Measurements from ENCODE around the gene KLKB1. TPM values are rescaled to one million over a fixed set of nuclear protein-coding genes. Genes with fewer than 3 reads are reported as not detected.
"Not testable (repeated sequence)": the region's sequence is repeated elsewhere in the genome, so short reads cannot be mapped to it uniquely, and the experiment has no call there.

The KLKB1 gene
- total RNA-seq, 2 experiments from 2014 or later = not detected

DNA sequence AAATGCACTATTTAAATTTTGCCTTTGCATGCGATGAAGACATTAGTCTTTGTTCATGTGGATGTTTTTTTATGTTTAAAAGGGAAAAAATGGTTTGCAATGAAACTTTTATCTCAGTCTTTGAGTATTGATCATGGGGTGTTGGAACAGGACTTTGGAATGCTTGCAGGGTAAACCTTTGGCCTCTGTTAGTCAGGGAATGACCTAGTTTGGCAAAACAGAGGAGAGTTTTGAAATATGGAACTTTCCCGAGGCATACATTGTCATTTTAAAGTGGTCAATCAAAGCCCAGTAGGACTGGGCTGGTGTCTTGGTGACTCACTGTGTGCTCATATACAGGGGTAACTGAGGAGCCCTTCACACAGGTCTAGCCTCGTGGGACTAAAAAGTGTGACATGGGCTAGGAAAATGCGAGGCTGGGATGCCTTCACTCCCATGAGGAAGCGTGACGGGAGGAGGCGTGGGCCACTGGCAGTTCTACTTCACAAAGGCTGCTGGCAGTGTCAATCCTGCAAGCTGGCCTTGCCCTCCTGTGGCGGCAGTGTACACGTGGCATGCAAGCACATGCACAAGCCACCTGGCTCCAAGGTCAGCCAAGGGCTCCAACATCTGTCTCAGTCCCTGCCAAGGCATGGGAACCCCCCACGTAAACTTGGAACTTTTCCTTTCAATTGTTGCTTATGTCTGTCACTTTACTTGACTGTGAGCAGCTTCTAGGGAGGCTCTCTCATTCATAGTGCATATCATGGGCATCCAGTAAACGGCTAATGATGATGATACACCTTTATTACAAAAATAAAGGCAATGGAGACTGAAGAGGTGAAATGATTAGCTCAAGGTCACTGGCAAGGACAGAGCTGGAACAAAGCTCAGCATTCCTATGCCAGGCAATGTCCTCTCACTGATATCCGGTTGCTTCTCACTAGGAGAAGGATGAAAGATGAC is 33.5 kb downstream of the KLKB1 start:
- ATAC-seq = no peak
- ChIA-PET POLR2A (no interaction called here), CTCF (no interaction called here)
- H3K27me3 Mint-ChIP-seq = peaks cover 6% of the 10 kb centered on the region
- no peaks in the 10 kb centered on the region for H3K36me3 Mint-ChIP-seq (ENCODE audit: low read depth)
- no peaks in the 10 kb centered on the region for H3K9me3 Mint-ChIP-seq
- DNase-seq = no peak
- TF ChIP-seq, protein P1, sequence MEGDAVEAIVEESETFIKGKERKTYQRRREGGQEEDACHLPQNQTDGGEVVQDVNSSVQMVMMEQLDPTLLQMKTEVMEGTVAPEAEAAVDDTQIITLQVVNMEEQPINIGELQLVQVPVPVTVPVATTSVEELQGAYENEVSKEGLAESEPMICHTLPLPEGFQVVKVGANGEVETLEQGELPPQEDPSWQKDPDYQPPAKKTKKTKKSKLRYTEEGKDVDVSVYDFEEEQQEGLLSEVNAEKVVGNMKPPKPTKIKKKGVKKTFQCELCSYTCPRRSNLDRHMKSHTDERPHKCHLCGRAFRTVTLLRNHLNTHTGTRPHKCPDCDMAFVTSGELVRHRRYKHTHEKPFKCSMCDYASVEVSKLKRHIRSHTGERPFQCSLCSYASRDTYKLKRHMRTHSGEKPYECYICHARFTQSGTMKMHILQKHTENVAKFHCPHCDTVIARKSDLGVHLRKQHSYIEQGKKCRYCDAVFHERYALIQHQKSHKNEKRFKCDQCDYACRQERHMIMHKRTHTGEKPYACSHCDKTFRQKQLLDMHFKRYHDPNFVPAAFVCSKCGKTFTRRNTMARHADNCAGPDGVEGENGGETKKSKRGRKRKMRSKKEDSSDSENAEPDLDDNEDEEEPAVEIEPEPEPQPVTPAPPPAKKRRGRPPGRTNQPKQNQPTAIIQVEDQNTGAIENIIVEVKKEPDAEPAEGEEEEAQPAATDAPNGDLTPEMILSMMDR (IDR thresholded peaks at IDR 0.05) = no peak
- H3K4me1 Mint-ChIP-seq (ENCODE audit: low read depth) = no peaks in the 10 kb centered on the region
- no peak overlapping the region for H3K27ac Mint-ChIP-seq
- intact Hi-C loops (cut with micrococcal nuclease) = no loop called here
- no peak overlapping the region for H3K4me3 Mint-ChIP-seq

DNA sequence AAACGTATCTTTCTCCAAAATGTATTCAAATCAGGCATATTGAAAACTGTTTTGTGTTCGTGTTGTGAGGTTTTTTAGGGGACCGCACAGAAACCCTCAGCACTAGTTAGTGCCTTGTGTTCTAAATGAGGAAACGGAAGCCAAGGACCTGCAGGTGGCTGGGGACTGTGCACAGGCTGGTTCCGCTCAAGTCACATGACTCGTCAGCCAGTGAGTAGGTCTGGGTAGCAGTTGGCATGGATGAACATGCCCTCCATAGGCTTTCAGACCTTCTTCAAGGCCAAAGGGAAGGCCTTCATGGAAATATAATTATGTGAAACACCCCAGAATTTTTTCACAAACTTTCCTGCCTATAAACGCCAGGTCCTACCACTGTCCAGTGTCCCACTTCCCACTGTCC is 37.4 kb downstream of the KLKB1 start:
- Mint-ChIP-seq H3K4me3 (no peak overlapping the region), H3K36me3 (ENCODE audit: low read depth) (no peaks in the 10 kb centered on the region), H3K27ac (no peak overlapping the region), H3K4me1 (ENCODE audit: low read depth) (no peaks in the 10 kb centered on the region), H3K27me3 (peaks cover 19% of the 10 kb centered on the region), H3K9me3 (no peaks in the 10 kb centered on the region)
- DNase-seq (no peak), ATAC-seq (no peak)
- TF ChIP-seq, protein P1 (IDR thresholded peaks at IDR 0.05) = no peak
- intact Hi-C loops (cut with micrococcal nuclease) = no loop called here
- ChIA-PET POLR2A (no interaction called here), CTCF (no interaction called here)

DNA sequence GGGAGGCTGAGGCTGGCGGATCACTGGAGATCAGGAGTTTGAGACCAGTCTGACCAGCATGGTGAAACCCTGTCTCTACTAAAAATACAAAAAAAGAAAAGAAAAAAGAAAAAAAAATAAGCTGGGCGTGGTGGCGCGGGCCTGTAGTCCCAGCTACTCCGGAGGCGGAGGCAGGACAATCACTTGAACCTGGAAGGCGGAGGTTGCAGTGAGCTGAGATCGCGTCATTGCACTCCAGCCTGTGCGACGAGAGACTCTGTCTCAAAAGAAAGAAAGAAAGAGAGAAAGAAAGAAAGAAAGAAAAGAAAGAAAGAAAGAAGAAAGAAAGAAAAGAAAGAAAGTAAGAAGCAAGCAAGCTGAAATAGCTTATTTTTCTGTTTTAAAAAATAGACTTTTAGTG is 37.9 kb downstream of the KLKB1 start:
- POLR2A ChIA-PET; intact Hi-C loops (cut with micrococcal nuclease); H3K27ac Mint-ChIP-seq; CTCF ChIA-PET; H3K36me3 Mint-ChIP-seq (ENCODE audit: low read depth); H3K4me1 Mint-ChIP-seq (ENCODE audit: low read depth); H3K9me3 Mint-ChIP-seq; ATAC-seq; DNase-seq; H3K4me3 Mint-ChIP-seq: not testable (repeated sequence)
- peaks cover 19% of the 10 kb centered on the region for H3K27me3 Mint-ChIP-seq

DNA sequence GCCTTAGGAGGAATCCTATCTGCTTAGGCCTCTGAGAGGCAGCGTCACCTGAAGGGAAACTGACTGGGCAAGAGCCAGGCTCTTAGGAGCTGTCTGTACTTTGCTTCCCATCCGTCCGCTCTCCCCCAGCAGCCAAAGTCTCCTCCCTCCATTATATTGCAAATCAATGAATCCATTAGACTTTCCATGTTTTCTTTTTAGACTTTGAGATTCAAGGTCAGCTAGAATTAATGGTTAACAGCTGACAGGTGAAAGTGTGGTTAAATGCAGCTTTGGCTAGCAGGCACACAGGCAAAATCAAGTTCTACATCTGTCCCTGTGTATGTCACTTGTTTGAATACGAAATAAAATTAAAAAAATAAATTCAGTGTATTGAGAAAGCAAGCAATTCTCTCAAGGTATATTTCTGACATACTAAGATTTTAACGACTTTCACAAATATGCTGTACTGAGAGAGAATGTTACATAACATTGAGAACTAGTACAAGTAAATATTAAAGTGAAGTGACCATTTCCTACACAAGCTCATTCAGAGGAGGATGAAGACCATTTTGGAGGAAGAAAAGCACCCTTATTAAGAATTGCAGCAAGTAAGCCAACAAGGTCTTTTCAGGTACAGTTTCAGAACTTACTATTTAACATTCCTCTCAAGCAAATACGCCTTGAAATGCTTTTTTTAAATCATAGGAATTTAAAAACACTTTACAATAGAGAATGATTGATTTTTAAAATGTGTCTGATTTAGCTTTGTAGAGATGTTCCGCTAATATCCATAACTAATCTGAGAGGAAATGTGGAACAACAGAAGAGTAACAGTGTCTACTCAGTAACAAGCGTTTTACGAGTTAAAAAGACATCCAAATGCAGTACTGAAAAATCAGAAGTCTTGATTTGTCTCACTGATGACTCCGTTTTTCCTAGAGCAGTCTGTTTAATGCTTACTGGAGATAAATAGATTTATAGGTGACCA is 38.7 kb downstream of the KLKB1 start, which contains the start of gene F11:
Gene F11, plus strand, starts transcription at position 507 of the 970 bp plus-strand sequence. CDS start 948 bp downstream, outside the sequence.
- POLR2A ChIA-PET = no interaction called here
- intact Hi-C loops (cut with micrococcal nuclease) = no loop called here
- DNase-seq = no peak
- Mint-ChIP-seq H3K27me3 (peaks cover 19% of the 10 kb centered on the region), H3K9me3 (no peaks in the 10 kb centered on the region), H3K4me1 (ENCODE audit: low read depth) (no peaks in the 10 kb centered on the region), H3K4me3 (no peak within 1 kb of the TSS), H3K27ac (no peak within 1 kb of the TSS), H3K36me3 (ENCODE audit: low read depth) (no peaks in the 10 kb centered on the region)
- ATAC-seq = no peak
- TF ChIP-seq, protein P1 (IDR thresholded peaks at IDR 0.05) = no peak
- CTCF ChIA-PET = no interaction called here

DNA sequence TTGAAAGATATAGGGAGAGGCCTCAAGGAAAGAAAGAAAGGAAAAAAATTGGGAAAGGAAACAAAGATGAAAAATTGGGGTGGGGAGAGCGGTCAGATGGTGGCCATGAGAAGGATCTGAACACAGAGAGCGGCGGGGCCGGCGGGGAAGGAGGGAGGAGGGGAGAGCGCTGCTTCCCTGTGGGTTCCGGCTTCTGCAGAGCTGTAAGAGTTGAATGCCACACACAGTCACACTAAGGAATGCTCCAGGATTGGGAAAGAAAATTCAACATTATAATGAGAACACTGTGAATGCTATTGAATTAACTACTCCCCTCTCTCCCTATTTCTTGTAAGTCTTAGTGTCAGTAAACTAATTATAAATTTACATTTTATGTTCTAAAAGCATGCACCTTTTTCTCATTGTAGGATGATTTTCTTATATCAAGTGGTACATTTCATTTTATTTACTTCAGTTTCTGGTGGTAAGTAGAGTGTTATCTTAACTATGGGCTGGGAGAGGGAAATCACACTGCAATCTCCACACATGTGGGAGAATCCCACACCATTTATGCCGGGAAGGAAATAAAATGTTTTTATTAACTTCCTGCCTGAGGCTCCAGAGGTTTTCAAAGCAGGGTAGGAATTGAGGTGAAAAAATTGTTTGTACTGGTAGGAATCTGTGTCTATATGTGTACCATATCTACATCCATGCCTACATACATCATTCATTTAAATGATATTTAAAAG is 39.6 kb downstream of the KLKB1 start:
- no peak overlapping the region for H3K4me3 Mint-ChIP-seq
- ChIA-PET CTCF (no interaction called here), POLR2A (no interaction called here)
- TF ChIP-seq, protein P1 (IDR thresholded peaks at IDR 0.05) = no peak
- H3K27ac Mint-ChIP-seq = no peak overlapping the region
- peaks cover 23% of the 10 kb centered on the region for H3K27me3 Mint-ChIP-seq
- no peaks in the 10 kb centered on the region for H3K4me1 Mint-ChIP-seq (ENCODE audit: low read depth)
- no peak for ATAC-seq
- DNase-seq = no peak
- intact Hi-C loops (cut with micrococcal nuclease) = no loop called here
- H3K9me3 Mint-ChIP-seq = no peaks in the 10 kb centered on the region
- H3K36me3 Mint-ChIP-seq (ENCODE audit: low read depth) = no peaks in the 10 kb centered on the region

All from activated CD8-positive, alpha-beta T cell treated with anti-CD3 and anti-CD28 coated beads for 36 hours (primary cell).